ENCODE results near the gene FNDC11.

FNDC11 gene

DNA sequence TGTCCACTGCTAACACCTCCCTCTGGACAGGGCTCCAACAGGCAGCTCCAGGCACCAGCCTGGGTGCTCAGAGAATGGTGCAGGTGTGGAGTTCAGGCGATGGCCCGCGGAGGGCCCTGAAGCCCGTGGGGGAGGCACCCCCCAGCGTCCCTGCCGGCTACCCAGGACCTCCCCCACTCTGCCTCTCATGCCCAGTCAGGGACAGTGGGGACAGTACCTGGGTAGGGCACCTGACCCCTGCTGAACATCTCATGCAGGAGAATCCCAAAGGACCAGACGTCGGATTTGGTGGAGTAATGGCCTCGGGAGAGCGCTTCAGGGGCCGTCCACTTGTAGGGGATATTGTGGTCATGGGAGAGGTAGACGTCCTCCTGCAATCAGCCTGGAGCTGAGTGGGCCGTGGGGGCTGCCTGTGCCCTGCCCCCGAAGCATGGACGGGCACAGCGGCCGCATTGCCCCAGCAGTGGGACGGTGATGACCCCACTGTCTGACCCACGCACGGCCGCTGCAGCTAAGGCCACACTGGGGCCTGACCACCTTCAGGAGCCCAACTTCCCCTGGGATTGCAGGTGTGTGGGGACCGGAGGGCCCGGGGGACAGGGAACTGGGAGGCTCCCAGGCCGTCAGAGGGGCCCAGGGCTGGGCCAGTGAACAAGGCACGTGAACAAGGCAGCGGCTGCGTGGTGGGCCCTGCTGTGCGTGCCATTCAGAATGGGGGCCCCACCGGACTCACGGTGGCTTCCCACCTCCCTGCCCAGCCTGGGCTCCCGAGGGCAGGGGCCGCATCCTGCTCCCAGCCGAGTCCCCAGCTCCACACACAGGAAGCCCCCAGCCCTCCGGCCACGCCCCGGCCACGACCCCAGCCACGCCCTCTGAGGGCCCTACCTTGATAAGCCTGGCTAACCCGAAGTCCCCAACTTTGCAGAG is 23.8 kb upstream of the FNDC11 start:
- ChIA-PET CTCF (interaction anchor here (1.3 to 3.3 kb wide), 2 partner anchors 8 to 9 kb away, joined by 3 to 17 read pairs; partner anchors contain the start of genes PPDPF and PTK6), POLR2A (no interaction called here)
- TF ChIP-seq, protein P1, sequence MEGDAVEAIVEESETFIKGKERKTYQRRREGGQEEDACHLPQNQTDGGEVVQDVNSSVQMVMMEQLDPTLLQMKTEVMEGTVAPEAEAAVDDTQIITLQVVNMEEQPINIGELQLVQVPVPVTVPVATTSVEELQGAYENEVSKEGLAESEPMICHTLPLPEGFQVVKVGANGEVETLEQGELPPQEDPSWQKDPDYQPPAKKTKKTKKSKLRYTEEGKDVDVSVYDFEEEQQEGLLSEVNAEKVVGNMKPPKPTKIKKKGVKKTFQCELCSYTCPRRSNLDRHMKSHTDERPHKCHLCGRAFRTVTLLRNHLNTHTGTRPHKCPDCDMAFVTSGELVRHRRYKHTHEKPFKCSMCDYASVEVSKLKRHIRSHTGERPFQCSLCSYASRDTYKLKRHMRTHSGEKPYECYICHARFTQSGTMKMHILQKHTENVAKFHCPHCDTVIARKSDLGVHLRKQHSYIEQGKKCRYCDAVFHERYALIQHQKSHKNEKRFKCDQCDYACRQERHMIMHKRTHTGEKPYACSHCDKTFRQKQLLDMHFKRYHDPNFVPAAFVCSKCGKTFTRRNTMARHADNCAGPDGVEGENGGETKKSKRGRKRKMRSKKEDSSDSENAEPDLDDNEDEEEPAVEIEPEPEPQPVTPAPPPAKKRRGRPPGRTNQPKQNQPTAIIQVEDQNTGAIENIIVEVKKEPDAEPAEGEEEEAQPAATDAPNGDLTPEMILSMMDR (IDR thresholded peaks at IDR 0.05; ENCODE audit: control extremely low read depth, extremely low read depth, low read depth, missing control alignments): no peak

DNA sequence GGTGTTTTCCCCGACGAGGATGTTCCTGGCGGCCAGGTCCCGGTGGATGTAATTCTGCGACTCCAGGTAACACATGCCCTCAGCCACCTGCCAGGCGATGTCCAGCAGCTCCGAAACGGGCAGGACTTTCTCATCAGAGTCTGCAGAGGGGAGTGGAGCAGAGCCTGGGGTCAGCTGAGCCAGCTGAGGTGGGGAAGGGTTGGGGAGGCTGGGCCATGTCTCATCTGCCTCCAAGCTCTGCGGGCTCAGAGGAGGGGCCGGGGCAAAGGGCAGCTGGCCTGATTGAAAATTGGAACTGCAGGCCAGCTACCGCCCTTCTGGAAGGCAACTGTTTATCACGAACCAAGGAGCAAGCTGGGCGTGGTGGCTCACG is 23.2 kb upstream of the FNDC11 start:
- no peak for DNase-seq (ENCODE audit: extremely low spot score)
- POLR2A ChIA-PET: no interaction called here
- CTCF ChIA-PET: no interaction called here
- TF ChIP-seq, protein P1 (IDR thresholded peaks at IDR 0.05; ENCODE audit: control extremely low read depth, extremely low read depth, low read depth, missing control alignments): no peak

More for the DNA sequence above, 23.8 kb upstream of the FNDC11 start:
- no peak for DNase-seq (ENCODE audit: extremely low spot score)

DNA sequence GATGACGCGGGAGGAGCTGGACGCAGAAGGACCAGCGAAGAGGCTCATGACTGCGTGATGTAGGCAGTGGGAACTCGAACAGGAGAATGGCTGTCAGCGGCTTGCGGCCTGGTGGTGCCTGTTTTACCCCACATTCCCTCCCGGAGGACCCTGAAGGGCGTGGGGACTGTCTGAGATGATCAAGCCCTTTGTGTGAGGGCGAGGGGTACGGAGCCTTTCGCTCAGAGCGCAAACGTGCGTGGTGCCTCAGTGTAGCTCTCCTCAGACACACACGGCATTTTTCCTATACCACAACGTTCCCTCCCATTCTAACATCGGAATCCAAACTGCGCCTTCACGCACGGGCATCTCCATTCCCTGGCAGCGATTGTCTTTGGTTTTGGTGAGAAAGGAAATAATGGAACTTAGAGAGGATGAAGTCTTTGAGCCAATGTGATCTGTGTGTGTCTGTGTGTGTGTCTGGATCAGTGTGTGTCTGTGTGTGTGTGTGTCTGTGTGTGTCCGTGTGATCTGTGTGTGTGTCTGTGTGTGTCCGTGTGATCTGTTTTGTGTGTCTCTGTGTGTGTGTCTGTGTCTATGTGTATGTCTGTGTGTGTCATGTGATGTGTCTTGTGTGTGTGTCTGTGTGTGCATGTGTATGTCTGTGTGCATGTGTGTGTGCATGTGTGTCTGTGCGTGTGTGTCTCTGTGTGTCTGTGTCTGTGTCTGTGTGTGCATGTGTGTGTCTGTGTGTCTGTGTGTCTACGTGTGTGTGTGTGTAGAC is 22.1 kb upstream of the FNDC11 start:
- CTCF ChIA-PET: interaction anchor here (1.3 kb wide), 1 partner anchor 10 kb away, joined by 3 read pairs; no protein-coding TSS in a partner anchor
- POLR2A ChIA-PET: interaction anchor here (0.5 to 0.6 kb wide), 2 partner anchors 12 to 100 kb away, joined by 3 to 5 read pairs; no protein-coding TSS in a partner anchor
- TF ChIP-seq, protein P1 (IDR thresholded peaks at IDR 0.05; ENCODE audit: control extremely low read depth, extremely low read depth, low read depth, missing control alignments): no peak
- no peak for DNase-seq (ENCODE audit: extremely low spot score)

DNA sequence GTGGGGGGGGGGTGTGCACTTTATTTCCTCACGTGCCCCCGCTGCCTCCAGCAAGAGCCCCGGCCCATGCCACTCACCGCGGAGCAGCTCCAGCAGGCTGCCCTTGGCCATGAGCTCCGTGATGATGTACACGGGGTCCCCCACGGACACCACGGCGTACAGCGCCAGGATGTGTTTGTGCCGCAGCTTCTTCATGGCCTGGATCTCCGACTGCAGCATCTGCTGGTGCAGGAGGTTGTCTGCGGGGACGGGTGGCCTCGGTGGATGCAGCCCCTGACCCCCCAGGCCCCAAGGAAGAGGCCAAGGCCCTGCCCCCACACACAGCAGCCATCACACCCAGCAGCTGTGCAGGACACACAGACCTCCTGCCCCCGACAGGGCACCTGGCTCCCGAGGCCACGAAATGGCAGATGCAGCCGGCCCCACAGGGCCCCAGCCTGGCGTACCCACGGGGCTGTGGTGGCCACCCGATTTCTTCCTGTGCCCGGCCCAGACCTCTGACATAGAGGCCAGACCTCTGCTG is 21.4 kb upstream of the FNDC11 start:
- POLR2A ChIA-PET: interaction anchor here (0.5 kb wide), 1 partner anchor 100 kb away, joined by 5 read pairs; no protein-coding TSS in a partner anchor
- CTCF ChIA-PET: interaction anchor here (1.3 kb wide), 1 partner anchor 11 kb away, joined by 3 read pairs; no protein-coding TSS in a partner anchor
- TF ChIP-seq, protein P1 (IDR thresholded peaks at IDR 0.05; ENCODE audit: control extremely low read depth, extremely low read depth, low read depth, missing control alignments): no peak
- no peak for DNase-seq (ENCODE audit: extremely low spot score)

DNA sequence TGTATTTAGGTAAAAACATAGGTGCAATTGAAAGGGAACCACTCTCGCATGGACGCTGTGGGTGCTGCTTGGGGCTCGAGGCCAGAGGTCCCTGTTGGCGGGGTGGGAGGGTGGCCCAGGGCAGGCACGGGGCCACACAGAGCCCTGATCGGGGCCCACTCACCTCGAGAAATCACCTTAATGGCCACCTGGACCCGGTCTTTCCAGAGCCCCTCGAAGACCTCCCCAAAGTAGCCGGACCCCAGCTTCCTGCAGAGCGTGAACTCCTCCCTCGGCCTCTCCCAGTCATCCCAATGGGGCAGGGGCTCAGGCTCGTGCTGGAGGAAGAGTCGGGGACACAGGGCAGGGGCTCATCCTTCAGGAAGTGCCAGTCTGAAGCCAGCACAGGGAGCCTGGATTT is 20.6 kb upstream of the FNDC11 start:
- CTCF ChIA-PET: no interaction called here
- TF ChIP-seq, protein P1 (IDR thresholded peaks at IDR 0.05; ENCODE audit: control extremely low read depth, extremely low read depth, low read depth, missing control alignments): no peak
- POLR2A ChIA-PET: no interaction called here
- no peak for DNase-seq (ENCODE audit: extremely low spot score)

DNA sequence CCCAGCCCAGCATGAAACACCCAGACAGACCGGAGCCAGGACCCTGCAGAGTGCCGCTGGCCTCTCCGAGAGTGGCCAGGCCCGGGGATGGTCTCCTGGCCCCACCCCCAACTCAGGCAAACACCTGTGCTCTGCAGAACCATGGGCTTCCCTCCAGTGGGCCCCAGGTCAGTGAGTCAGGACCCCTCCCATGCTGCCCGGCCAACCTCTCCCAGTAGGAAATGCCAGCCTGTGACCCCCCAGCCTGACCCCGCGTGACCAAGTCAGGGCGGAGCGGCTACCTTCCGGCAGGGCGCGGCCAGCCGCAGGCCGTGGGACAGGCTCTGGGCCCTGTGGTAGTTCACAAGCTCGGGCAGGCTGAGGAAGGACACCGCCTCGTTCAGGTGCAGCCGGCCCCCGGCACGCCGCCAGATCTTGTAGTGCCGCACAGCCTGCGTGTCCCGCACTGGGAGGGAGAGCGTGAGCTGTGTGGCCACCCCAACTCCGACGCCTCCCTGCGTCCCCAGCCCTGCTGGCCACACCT is 20.0 kb upstream of the FNDC11 start:
- CTCF ChIA-PET: no interaction called here
- POLR2A ChIA-PET: no interaction called here

More for the DNA sequence above, 20.0 kb upstream of the FNDC11 start:
- no peak for DNase-seq (ENCODE audit: extremely low spot score)
- TF ChIP-seq, protein P1 (IDR thresholded peaks at IDR 0.05; ENCODE audit: control extremely low read depth, extremely low read depth, low read depth, missing control alignments): no peak
